Testis (tissue), 2 donors: ENCODE data around the gene MYRF.

Experiments
- POLR2A ChIP-seq: fragments of 450-650 bp; IDR thresholded peaks from one replicate; pipeline ENCODE4 v1.6.1; 2017; ENCODE audit warnings: antibody characterized with exemption, mild to moderate bottlenecking, moderate library complexity
- TF ChIP-seq, protein P1 (sequence below), 3 experiments: fragments of 450-650 bp in 2 of 3; fragments of 200-600 bp in 1 of 3; sonication (generic) in 1 of 3; IDR thresholded peaks; one replicate each; pipeline ENCODE4 v1.5.1; 2016 to 2019; ENCODE audit warnings: antibody characterized with exemption in 3 of 3, mild to moderate bottlenecking in 2 of 3, moderate library complexity in 1 of 3

DNA sequence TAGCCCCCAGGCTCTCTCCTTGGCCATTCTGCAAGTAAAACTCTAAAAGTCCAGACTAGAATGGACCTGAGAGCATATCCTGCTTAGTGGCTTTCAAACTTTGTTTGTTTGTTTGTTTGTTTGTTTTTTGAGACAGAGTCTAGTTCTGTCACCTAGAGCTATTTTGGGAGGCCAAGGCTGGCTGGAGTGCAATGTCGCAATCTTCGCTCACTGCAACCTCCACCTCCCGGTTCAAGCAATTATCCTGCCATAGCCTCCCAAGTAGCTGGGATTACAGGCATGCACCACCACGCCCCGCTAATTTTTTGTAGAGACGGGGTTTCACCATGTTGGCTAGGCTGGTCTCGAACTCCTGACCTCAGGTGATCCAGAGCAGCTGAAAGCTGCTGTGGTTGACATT, 43.3 kb upstream of the MYRF start:
- TF ChIP-seq, protein P1, sequence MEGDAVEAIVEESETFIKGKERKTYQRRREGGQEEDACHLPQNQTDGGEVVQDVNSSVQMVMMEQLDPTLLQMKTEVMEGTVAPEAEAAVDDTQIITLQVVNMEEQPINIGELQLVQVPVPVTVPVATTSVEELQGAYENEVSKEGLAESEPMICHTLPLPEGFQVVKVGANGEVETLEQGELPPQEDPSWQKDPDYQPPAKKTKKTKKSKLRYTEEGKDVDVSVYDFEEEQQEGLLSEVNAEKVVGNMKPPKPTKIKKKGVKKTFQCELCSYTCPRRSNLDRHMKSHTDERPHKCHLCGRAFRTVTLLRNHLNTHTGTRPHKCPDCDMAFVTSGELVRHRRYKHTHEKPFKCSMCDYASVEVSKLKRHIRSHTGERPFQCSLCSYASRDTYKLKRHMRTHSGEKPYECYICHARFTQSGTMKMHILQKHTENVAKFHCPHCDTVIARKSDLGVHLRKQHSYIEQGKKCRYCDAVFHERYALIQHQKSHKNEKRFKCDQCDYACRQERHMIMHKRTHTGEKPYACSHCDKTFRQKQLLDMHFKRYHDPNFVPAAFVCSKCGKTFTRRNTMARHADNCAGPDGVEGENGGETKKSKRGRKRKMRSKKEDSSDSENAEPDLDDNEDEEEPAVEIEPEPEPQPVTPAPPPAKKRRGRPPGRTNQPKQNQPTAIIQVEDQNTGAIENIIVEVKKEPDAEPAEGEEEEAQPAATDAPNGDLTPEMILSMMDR (IDR thresholded peaks at IDR 0.05), result no peak
- no peak for TF ChIP-seq POLR2A
